ENCODE data around the gene ELK4. TPM values are rescaled to one million over a fixed set of nuclear protein-coding genes. Genes with fewer than 3 reads are reported as not detected.
A peak's percentile ranks its signal among the peaks of the same experiment; 100 is the strongest.

Gene ELK4
- polyA plus RNA-seq, 1 of the 3 experiments (the other 2 are of a cell fraction): 2.6 TPM

GRCh38 chr1:205630241-205630640, 1.6 kb downstream of the ELK4 start:
- Histone ChIP-seq H3K79me2 (ENCODE audit: insufficient read depth) (peaks cover 59% of the 10 kb centered on the region), H3K4me2 (peak overlapping the region; percentile 87), H3K27me3 (ENCODE audit: insufficient read depth) (no peaks in the 10 kb centered on the region), H4K20me1 (ENCODE audit: insufficient read depth) (no peaks in the 10 kb centered on the region), H3K9me2 (no peaks in the 10 kb centered on the region), H3K9ac (peak overlapping the region; percentile 85), H3K4me1 (ENCODE audit: control insufficient read depth in 1 of 2, insufficient read depth in 2 of 2, low read depth in 1 of 2, low read length in 1 of 2) (peaks cover 0 to 9% of the 10 kb centered on the region in 2 experiments; a peak in 2 of 4 replicates), H3F3A (replicated peaks; ENCODE audit: insufficient read depth) (peaks cover 13% of the 10 kb centered on the region), H3K9me3 (no peaks in the 10 kb centered on the region), H3K4me3 (ENCODE audit: low read depth in 2 of 2, low read length in 1 of 2) (peak overlapping the region; percentile 77 to 83), H2AFZ (ENCODE audit: low read depth) (0 out of 2 replicates have a peak overlapping the region, but pooled peaks have one; percentile 52), H3K27ac (ENCODE audit: low read depth in 2 of 2, low read length in 1 of 2) (peak overlapping the region; percentile 95), H3K36me3 (replicated peaks in 1 of 2; ENCODE audit: control insufficient read depth in 1 of 2, insufficient read depth in 2 of 2, low read length in 1 of 2) (peaks cover 5 to 7% of the 10 kb centered on the region in 2 experiments)
- POLR2A ChIA-PET: interaction anchor here (0.9 to 2.3 kb wide), 2 partner anchors 30 to 39 kb away, joined by 4 to 12 read pairs; no protein-coding TSS in a partner anchor
- TF ChIP-seq JUND (IDR thresholded peaks at IDR 0.05) (no peak), MEF2A (IDR thresholded peaks at IDR 0.05; ENCODE audit: borderline replicate concordance, low read depth) (no peak), MXI1 (IDR thresholded peaks at IDR 0.05; ENCODE audit: low read depth, low read length) (no peak)
- 19% methylated on average over 3 of the region's 3 CpGs for WGBS (ENCODE audit: low lambda C conversion rate)
- no peak for DNase-seq
- CTCF ChIA-PET: interaction anchor here (0.6 to 7.5 kb wide), 5 partner anchors 27 to 347 kb away, joined by 3 to 94 read pairs (median 4); no protein-coding TSS in a partner anchor

- WGBS (ENCODE audit: low lambda C conversion rate): 89% methylated on average over 6 of the region's 6 CpGs
- Histone ChIP-seq H3K9me2 (no peaks in the 10 kb centered on the region), H4K20me1 (ENCODE audit: insufficient read depth) (no peaks in the 10 kb centered on the region), H3K27me3 (ENCODE audit: insufficient read depth) (no peaks in the 10 kb centered on the region), H3K9me3 (no peaks in the 10 kb centered on the region), H3K27ac (ENCODE audit: low read depth in 2 of 2, low read length in 1 of 2) (peak overlapping the region in 1 of 2 experiments; percentile 95; a peak in 3 of 4 replicates), H3K4me3 (ENCODE audit: low read depth in 2 of 2, low read length in 1 of 2) (peak overlapping the region in 1 of 2 experiments; percentile 83; a peak in 2 of 4 replicates), H3F3A (replicated peaks; ENCODE audit: insufficient read depth) (peaks cover 13% of the 10 kb centered on the region), H3K9ac (peak overlapping the region; percentile 85), H3K4me2 (peak overlapping the region; percentile 87), H3K4me1 (ENCODE audit: control insufficient read depth in 1 of 2, insufficient read depth in 2 of 2, low read depth in 1 of 2, low read length in 1 of 2) (peaks cover 0 to 9% of the 10 kb centered on the region in 2 experiments; a peak in 2 of 4 replicates), H3K79me2 (ENCODE audit: insufficient read depth) (peaks cover 64% of the 10 kb centered on the region), H2AFZ (ENCODE audit: low read depth) (no peak overlapping the region), H3K36me3 (replicated peaks in 1 of 2; ENCODE audit: control insufficient read depth in 1 of 2, insufficient read depth in 2 of 2, low read length in 1 of 2) (peaks cover 5 to 7% of the 10 kb centered on the region in 2 experiments)
- DNase-seq: no peak
- ChIA-PET POLR2A (interaction anchor here (0.9 kb wide), 1 partner anchor 29 kb away, joined by 4 read pairs; no protein-coding TSS in a partner anchor), CTCF (interaction anchor here (1.4 to 7.5 kb wide), 4 partner anchors 27 to 348 kb away, joined by 4 to 94 read pairs (median 5); no protein-coding TSS in a partner anchor)
- no peak for TF ChIP-seq TEAD4 (IDR thresholded peaks at IDR 0.05; ENCODE audit: borderline replicate concordance, insufficient read depth)
- TF ChIP-seq TAF1 (IDR thresholded peaks at IDR 0.05; ENCODE audit: borderline replicate concordance, low read depth, low read length): no peak
- TF ChIP-seq ELF1 (IDR thresholded peaks at IDR 0.05): no peak
- no peak for TF ChIP-seq CHD2 (IDR thresholded peaks at IDR 0.05; ENCODE audit: low read length, partially characterized antibody)
- TF ChIP-seq REST (IDR thresholded peaks at IDR 0.05; ENCODE audit: low read depth, low read length): no peak
- no peak for TF ChIP-seq GATA2 (CRISPR knock-in tag; IDR thresholded peaks at IDR 0.05)
- no peak for TF ChIP-seq GABPA (IDR thresholded peaks at IDR 0.05; ENCODE audit: low read depth)
- TF ChIP-seq CTCF (IDR thresholded peaks at IDR 0.05): no peak
- TF ChIP-seq NRF1 (IDR thresholded peaks at IDR 0.05; ENCODE audit: low read depth, low read length): no peak
- no peak for TF ChIP-seq SMC3 (IDR thresholded peaks at IDR 0.05; ENCODE audit: low read depth, low read length)
- no peak for TF ChIP-seq TCF12 (IDR thresholded peaks at IDR 0.05)
- no peak for TF ChIP-seq USF2 (IDR thresholded peaks at IDR 0.05; ENCODE audit: borderline replicate concordance, low read depth, low read length)
- TF ChIP-seq SIN3A (IDR thresholded peaks at IDR 0.05; ENCODE audit: borderline replicate concordance, low read depth, low read length): no peak
- TF ChIP-seq MAX (IDR thresholded peaks at IDR 0.05; ENCODE audit: low read depth): no peak
Observed at GRCh38 chr1:205629751-205630150, 2.1 kb downstream of the ELK4 start.

Data from SK-N-SH (cell line).